PC-3 (cell line): Measurements from ENCODE around the gene PCK2. TPM values are rescaled to one million over a fixed set of nuclear protein-coding genes. Genes with fewer than 3 reads are reported as not detected.

Source experiments
- ATAC-seq: fragments of 200-7000 bp; cut with Tn5 transposase; 2 replicates; pipeline ENCODE4 v1.9.1; 2020; ENCODE audit warnings: mild to moderate bottlenecking, moderate library complexity
- BruUV-seq: library from RNA; stranded (reverse); fragments of 400-500 nt; replicated peaks from 2 replicates; lab custom pipeline; 2021; lab: Mats Ljungman, UMichigan
- CTCF ChIA-PET: fragments of 300-600 bp; sonication (Branson Sonifier 250); formaldehyde crosslinking; loops from one replicate; lab custom pipeline; 2022; ENCODE audit warnings: antibody characterized with exemption; lab: Charles Lee
- POLR2A ChIA-PET: fragments of 300-600 bp; sonication (Branson Sonifier 250); formaldehyde crosslinking; loops from one replicate; lab custom pipeline; 2022; ENCODE audit warnings: antibody characterized with exemption; ENCODE audit not compliant: unreplicated experiment; lab: Charles Lee
- DNase-seq: peaks from one replicate; pipeline ENCODE4 v3.0.0-alpha.2; 2015
- H2AFZ ChIP-seq: fragments of 300-600 bp; sonication (generic); 2 replicates; pipeline ENCODE4 v1.6.0; 2016; ENCODE audit warnings: antibody characterized with exemption, low read length
- H3F3A ChIP-seq: fragments of 300-600 bp; sonication (generic); one replicate; pipeline ENCODE4 v1.6.0; 2017; ENCODE audit warnings: antibody characterized with exemption, low read length, control low read depth, mild to moderate bottlenecking; ENCODE audit not compliant: unreplicated experiment
- H3K27ac ChIP-seq: fragments of 300-600 bp; sonication (generic); 2 replicates; pipeline ENCODE4 v1.5.1; 2016; ENCODE audit warnings: mild to moderate bottlenecking, low read length
- H3K27me3 ChIP-seq: fragments of 300-600 bp; sonication (generic); 2 replicates; pipeline ENCODE4 v1.6.1; 2016; ENCODE audit warnings: low read length, mixed read lengths
- H3K36me3 ChIP-seq: fragments of 300-600 bp; sonication (generic); 2 replicates; pipeline ENCODE4 v1.6.1; 2016; ENCODE audit warnings: low read depth, mixed run types, low read length, mixed read lengths
- H3K4me1 ChIP-seq: fragments of 300-600 bp; sonication (generic); 2 replicates; pipeline ENCODE4 v1.5.1; 2016; ENCODE audit warnings: low read length; ENCODE audit not compliant: insufficient read depth
- H3K4me2 ChIP-seq: fragments of 300-600 bp; sonication (generic); 2 replicates; pipeline ENCODE4 v1.6.0; 2016; ENCODE audit warnings: low read length
- H3K4me3 ChIP-seq: fragments of 300-600 bp; sonication (generic); 2 replicates; pipeline ENCODE4 v1.5.1; 2016; ENCODE audit warnings: mild to moderate bottlenecking, low read length, mixed read lengths
- H3K79me2 ChIP-seq: fragments of 300-600 bp; sonication (generic); 2 replicates; pipeline ENCODE4 v1.6.1; 2017; ENCODE audit warnings: low read length, mixed read lengths
- H3K9ac ChIP-seq: fragments of 300-600 bp; sonication (generic); 2 replicates; pipeline ENCODE4 v1.6.0; 2016; ENCODE audit warnings: mild to moderate bottlenecking, low read length
- H3K9me2 ChIP-seq: fragments of 300-600 bp; sonication (generic); replicated peaks from 2 replicates; pipeline ENCODE4 v1.6.1; 2016; ENCODE audit warnings: mixed run types, low read length, mixed read lengths
- H3K9me3 ChIP-seq: fragments of 300-600 bp; sonication (generic); 2 replicates; pipeline ENCODE4 v1.6.1; 2016; ENCODE audit warnings: low read length, mixed read lengths
- H4K20me1 ChIP-seq: fragments of 300-600 bp; sonication (generic); 2 replicates; pipeline ENCODE4 v1.6.1; 2016; ENCODE audit warnings: low read length, mixed read lengths
- EZH2 ChIP-seq: fragments of 300-600 bp; sonication (generic); IDR thresholded peaks from one replicate; pipeline ENCODE4 v1.6.1; 2017; ENCODE audit warnings: antibody characterized with exemption, mild to moderate bottlenecking, low read length; ENCODE audit not compliant: unreplicated experiment
- EZH2phosphoT487 ChIP-seq: fragments of 300-600 bp; sonication (generic); IDR thresholded peaks from 2 replicates; pipeline ENCODE4 v1.6.1; 2018; ENCODE audit warnings: mild to moderate bottlenecking, antibody characterized with exemption, low read length, borderline replicate concordance
- intact Hi-C: fragments of 100-400 bp; cut with micrococcal nuclease; formaldehyde crosslinking; loops from 2 replicates; pipeline ENCODE4 v1.9.0; 2023
- total RNA-seq: library from RNA; depleted of rRNA; stranded (reverse); fragments of >200 nt; gene quantifications from 2 replicates; pipeline ENCODE4 v1.2.3, GENCODE V29; 2014
- TF ChIP-seq, protein P1 (sequence below): fragments of 300-600 bp; sonication (generic); conservative IDR thresholded peaks from 2 replicates; pipeline ENCODE4 v1.5.1; 2017; ENCODE audit warnings: antibody characterized with exemption, low read depth, mild to moderate bottlenecking, low read length

Gene PCK2
- total RNA-seq, 1 experiment from 2014 or later, result 11.6 TPM

DNA sequence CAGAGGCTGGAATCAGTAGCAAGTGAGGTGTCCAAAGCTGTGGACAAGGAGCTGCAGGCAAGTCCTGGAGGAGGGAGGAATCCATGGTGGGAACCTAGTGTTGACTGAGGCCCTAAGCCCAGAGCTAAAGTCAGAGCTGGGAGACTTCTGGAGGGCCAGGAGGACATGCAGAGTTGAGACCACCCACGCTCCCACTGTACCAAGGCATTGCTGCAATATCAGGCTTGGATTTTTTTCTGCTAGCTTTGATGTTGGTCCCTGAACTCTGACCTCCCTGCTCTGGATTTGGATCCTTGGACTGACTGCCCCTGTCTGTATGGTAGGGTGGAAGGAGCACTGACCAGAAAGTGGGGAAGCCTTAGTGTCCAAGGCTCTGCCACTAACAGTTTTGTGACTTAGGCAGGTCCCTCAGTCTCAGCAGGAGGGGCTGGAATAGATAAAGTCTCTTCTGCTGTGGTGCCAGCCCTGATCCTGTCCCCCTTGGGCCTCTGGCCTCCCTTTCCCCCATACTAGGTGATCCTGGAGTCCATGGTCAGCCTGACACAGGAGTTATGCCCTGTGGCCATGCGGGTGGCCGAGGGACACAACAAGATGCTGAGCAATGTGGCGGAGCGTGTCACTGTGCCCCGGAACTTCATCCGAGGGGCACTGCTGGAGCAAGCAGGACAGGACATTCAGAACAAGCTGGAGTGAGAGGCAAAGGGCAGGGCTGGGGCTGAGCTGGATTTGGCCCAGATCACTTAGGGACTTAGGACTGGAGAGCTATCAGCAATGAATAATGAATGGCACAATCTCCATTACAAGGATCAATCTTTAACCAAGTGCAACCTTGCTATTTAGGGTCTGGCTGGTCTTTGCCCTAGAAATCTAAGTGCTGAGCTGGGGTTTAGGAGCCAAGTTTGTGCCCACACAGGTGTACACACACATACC lies 32.9 kb upstream of the PCK2 start:
- Histone ChIP-seq H3K27me3 (no peaks in the 10 kb centered on the region), H3K4me3 (no peak overlapping the region), H3K9me3 (no peaks in the 10 kb centered on the region), H3K9me2 (no peaks in the 10 kb centered on the region), H3K36me3 (no peaks in the 10 kb centered on the region), H3K4me1 (no peaks in the 10 kb centered on the region), H3K4me2 (no peak overlapping the region), H3K79me2 (no peaks in the 10 kb centered on the region), H4K20me1 (no peaks in the 10 kb centered on the region), H3F3A (no peaks in the 10 kb centered on the region), H2AFZ (no peak overlapping the region), H3K9ac (no peak overlapping the region), H3K27ac (no peak overlapping the region)
- no peak for ATAC-seq
- POLR2A ChIA-PET, result no interaction called here
- intact Hi-C loops, result no loop called here
- DNase-seq, result no peak
- TF ChIP-seq EZH2phosphoT487, result no peak
- TF ChIP-seq EZH2, result no peak
- TF ChIP-seq, protein P1, sequence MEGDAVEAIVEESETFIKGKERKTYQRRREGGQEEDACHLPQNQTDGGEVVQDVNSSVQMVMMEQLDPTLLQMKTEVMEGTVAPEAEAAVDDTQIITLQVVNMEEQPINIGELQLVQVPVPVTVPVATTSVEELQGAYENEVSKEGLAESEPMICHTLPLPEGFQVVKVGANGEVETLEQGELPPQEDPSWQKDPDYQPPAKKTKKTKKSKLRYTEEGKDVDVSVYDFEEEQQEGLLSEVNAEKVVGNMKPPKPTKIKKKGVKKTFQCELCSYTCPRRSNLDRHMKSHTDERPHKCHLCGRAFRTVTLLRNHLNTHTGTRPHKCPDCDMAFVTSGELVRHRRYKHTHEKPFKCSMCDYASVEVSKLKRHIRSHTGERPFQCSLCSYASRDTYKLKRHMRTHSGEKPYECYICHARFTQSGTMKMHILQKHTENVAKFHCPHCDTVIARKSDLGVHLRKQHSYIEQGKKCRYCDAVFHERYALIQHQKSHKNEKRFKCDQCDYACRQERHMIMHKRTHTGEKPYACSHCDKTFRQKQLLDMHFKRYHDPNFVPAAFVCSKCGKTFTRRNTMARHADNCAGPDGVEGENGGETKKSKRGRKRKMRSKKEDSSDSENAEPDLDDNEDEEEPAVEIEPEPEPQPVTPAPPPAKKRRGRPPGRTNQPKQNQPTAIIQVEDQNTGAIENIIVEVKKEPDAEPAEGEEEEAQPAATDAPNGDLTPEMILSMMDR, result no peak
- BruUV-seq, result no TSS peak
- CTCF ChIA-PET, result interaction anchor here (1.4 kb wide), 1 partner anchor 47 kb away, joined by 6 read pairs; no protein-coding TSS in a partner anchor

DNA sequence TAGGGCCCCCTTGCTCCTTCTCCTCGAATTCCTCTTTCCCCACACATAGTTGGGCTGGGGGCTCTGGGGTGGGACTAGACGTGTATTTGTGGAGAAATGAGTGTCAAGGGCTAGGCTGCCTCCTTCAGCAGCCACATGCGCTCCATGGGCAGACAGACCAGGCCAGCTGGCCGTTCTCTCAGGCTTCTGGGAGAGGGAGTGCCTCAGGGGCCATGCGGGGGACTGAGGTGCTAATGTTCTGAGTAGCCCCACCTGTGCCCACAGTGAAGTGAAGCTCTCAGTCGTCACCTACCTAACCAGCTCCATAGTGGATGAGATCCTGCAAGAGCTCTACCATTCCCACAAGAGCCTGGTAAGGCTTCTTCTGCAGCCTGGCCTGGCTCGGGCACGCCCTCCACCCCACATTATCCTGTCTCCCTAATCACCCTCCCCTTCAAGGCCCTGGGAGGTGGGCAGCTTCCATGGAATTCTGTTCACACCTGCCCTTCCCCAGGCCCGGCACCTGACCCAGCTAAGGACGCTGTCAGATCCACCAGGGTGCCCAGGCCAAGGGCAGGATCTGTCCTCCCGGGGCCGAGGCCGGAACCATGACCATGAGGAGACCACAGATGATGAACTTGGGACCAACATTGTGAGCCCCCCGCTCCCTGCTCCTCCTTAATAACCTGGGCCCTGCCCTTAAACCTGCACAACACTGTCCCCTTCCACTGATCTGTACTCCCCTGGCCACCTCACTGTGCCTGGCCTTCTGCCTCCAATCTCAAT lies 31.7 kb upstream of the PCK2 start:
- no TSS peak for BruUV-seq
- Histone ChIP-seq H3K9ac (no peak overlapping the region), H3K27ac (no peak overlapping the region), H3F3A (no peaks in the 10 kb centered on the region), H3K79me2 (no peaks in the 10 kb centered on the region), H2AFZ (no peak overlapping the region), H3K36me3 (no peaks in the 10 kb centered on the region), H3K4me1 (no peaks in the 10 kb centered on the region), H3K27me3 (no peaks in the 10 kb centered on the region), H4K20me1 (no peaks in the 10 kb centered on the region), H3K9me2 (no peaks in the 10 kb centered on the region), H3K9me3 (no peaks in the 10 kb centered on the region), H3K4me3 (no peak overlapping the region), H3K4me2 (no peak overlapping the region)
- no peak for ATAC-seq
- ChIA-PET POLR2A (no interaction called here), CTCF (no interaction called here)
- TF ChIP-seq EZH2phosphoT487 (no peak), EZH2 (no peak)
- TF ChIP-seq, protein P1, result no peak
- no peak for DNase-seq
- intact Hi-C loops, result no loop called here
